IPS-18c (cell line): Measurements from ENCODE around the gene APCDD1.
A peak's percentile ranks its signal among the peaks of the same experiment; 100 is the strongest.
"Not testable (repeated sequence)": the region's sequence is repeated elsewhere in the genome, so short reads cannot be mapped to it uniquely, and the experiment has no call there.

Experiments
- H3K4me3 ChIP-seq: 2 replicates; pipeline ENCODE4 v1.7.0; 2013; ENCODE audit warnings: low read depth, mild to moderate bottlenecking, low read length, moderate library complexity; ENCODE audit not compliant: insufficient read depth
- H3K9me3 ChIP-seq: one replicate; pipeline ENCODE4 v1.6.1; 2013; ENCODE audit warnings: mild to moderate bottlenecking, low read length, moderate library complexity; ENCODE audit not compliant: control insufficient read depth, insufficient read depth

Gene APCDD1

DNA sequence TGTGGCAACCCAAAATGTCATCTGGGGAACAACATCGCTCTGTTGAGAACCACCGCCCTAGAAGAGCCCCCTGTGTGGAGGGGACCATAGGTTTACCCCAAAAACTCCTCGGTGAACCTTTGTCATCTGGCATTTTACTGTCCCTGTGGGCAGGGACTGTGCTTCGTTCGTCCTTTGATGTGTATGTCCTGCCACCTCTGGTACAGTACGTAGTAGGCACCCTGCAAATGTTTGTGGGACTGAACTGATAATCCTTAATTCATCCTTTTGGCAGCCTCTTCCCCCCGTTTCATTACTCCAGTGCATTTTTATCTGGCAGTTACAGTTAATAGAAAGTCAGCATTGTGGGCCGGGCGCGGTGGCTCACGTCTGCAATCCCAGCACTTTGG, 72.1 kb downstream of the APCDD1 start:
- Histone ChIP-seq H3K4me3 (peak overlapping the region; percentile 67), H3K9me3 (no peaks in the 10 kb centered on the region)

DNA sequence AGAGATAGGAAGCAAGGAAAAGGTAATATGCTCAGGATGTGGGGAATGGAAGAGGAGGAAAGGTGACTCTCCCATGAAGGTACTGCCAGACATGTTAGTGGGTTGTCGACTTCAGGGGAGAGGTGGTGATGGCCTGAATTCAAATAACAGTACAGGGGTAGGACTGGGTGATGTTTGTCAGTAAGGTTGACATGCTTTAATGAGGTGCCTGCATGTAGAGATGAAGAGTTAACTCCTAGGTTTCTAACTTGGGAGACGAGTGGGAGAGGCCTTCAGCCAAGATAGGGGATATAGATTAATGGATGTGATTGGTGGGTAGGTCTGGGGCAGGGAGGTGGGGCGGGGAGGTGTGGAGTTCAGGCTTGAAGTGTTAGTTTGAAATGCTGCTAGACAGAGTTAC, 74.0 kb downstream of the APCDD1 start:
- Histone ChIP-seq H3K9me3 (no peaks in the 10 kb centered on the region), H3K4me3 (no peak overlapping the region)

DNA sequence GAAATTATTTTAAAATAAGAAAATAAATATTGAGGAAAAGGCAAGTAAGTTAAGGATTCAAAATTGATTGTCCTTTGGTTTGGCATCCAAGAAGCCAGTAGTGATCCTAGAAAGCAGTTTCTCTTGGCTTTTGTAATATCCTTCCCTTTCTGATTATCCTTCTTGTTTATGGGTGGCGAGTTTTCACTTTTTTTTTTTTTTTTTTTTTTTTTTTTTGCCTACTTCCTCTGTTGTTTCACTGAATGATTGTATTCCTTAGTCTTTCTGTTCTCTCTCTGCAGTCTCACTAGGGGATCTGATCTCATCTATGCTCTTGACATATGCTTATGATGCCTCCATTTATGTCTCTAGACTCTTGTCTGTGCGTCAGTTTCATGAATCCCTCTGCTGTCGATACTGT, 75.6 kb downstream of the APCDD1 start:
- no peak overlapping the region for H3K4me3 ChIP-seq
- H3K9me3 ChIP-seq, result no peaks in the 10 kb centered on the region

DNA sequence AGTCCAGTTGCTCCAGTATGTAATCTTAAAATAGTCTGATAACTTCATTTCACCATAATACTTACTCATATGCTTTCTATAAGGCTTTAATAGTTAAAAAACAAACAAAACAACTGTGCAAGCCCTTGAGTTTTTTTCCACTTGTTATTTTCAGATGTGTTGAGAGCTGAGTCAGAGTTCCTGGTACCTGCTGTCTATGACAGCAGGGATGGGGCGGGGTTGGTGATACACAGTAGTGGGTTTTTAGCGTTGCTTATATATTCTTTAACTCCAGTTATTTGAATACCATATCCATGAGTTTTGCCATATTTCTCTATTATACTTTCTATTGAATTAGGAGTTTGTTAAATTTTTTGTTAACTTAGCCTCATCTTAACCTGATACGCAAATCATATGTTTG, 76.4 kb downstream of the APCDD1 start:
- H3K9me3 ChIP-seq, result no peaks in the 10 kb centered on the region
- no peak overlapping the region for H3K4me3 ChIP-seq

DNA sequence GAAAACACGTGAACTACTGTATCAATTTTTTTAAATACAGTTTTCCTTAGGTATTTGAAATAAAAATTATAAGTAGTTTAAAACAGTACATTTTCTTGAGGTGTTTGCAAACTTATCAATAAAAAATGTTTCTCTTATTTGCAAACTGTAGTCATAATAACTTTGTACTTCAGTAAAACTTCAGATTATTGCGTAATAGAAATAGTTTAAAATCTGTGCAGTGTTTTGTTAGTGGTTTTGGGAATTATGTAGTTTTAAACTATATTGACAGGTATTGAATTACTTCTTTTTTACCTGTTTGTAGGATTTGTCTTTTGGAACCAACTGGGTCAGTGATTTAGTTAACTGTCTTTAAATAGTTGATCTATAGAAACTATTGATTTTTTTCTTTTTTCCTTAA, 78.7 kb downstream of the APCDD1 start:
- Histone ChIP-seq H3K4me3 (no peak overlapping the region), H3K9me3 (no peaks in the 10 kb centered on the region)

DNA sequence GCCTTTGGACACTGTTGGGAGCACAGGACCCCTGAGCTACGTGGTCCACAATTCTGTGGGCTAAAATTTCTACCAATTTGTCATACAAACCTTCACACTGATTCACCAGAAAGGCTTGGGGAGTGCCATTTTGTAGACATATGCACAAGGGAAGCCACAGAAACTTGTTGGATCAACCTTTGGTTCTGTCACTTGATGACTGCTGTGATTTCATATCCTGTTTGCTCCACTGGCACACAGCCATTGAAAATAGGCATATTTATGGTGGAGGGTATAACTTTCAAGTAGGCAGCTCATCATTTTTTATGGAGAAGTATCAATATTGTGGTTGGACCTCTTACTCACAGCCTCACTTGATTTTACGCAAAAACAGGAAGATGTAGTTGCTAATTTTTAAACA, 81.8 kb downstream of the APCDD1 start:
- Histone ChIP-seq H3K4me3 (no peak overlapping the region), H3K9me3 (no peaks in the 10 kb centered on the region)

DNA sequence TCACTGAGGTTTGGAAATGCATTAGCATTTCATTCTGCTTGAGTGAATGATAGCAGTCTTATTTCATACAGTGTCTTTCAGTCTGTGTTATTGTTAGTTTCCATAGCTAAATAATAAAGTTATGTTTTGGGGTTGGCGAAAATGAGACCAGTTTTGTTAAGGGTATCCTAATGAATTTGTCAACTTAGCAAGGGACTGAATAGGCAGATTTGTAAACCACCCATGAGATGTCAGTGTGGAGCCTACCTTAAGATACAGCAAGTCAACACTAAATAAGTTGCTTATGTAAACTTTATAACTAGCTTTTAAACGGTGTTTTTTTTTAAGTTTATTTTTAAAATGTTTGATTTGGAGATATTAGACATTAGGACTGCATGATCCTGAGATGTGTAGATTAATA, 83.3 kb downstream of the APCDD1 start:
- H3K4me3 ChIP-seq, result no peak overlapping the region

DNA sequence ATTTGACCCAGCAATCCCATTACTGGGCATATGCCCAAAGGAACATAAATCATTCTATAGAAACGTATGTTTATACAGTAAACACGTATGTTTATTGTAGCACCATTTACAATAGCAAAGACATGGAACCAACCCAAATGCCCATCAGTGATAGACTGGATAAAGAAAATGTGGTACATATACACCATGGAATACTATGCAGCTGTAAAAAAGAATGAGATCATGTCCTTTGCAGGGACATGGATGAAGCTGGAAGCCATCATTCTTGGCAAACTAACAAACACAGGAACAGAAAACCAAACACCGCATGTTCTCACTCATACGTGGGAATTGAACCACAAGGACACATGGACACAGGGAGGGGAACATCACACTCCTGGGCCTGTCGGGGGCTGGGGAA, 84.7 kb downstream of the APCDD1 start:
- not testable (repeated sequence) for H3K4me3 ChIP-seq, H3K9me3 ChIP-seq

More for the DNA sequence above, 83.3 kb downstream of the APCDD1 start:
- H3K9me3 ChIP-seq, result no peaks in the 10 kb centered on the region
